ENCODE results near the gene CTRL.

GRCh38 chr16:67943256-67943618, 11.6 kb upstream of the CTRL start:
- TF ChIP-seq, protein P1, sequence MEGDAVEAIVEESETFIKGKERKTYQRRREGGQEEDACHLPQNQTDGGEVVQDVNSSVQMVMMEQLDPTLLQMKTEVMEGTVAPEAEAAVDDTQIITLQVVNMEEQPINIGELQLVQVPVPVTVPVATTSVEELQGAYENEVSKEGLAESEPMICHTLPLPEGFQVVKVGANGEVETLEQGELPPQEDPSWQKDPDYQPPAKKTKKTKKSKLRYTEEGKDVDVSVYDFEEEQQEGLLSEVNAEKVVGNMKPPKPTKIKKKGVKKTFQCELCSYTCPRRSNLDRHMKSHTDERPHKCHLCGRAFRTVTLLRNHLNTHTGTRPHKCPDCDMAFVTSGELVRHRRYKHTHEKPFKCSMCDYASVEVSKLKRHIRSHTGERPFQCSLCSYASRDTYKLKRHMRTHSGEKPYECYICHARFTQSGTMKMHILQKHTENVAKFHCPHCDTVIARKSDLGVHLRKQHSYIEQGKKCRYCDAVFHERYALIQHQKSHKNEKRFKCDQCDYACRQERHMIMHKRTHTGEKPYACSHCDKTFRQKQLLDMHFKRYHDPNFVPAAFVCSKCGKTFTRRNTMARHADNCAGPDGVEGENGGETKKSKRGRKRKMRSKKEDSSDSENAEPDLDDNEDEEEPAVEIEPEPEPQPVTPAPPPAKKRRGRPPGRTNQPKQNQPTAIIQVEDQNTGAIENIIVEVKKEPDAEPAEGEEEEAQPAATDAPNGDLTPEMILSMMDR (IDR thresholded peaks at IDR 0.05): no peak
- TF ChIP-seq EP300 (IDR thresholded peaks at IDR 0.05): no peak
- TF ChIP-seq POLR2A (IDR thresholded peaks at IDR 0.05): no peak

Measured in ovary (tissue), 3 donors.